Duodenal mucosa (tissue), 2 donors: ENCODE data around the gene IRF2BP1.
"Not testable (repeated sequence)": the region's sequence is repeated elsewhere in the genome, so short reads cannot be mapped to it uniquely, and the experiment has no call there.

Experiments
- H3K27ac ChIP-seq: one replicate; pipeline ENCODE4 v1.7.0; 2013; ENCODE audit warnings: low read depth, low read length
- H3K27me3 ChIP-seq, 2 donors: one replicate each; pipeline ENCODE4 v1.7.0; 2013; ENCODE audit warnings: low read length in 2 of 2, control low read depth in 1 of 2; ENCODE audit not compliant: insufficient read depth in 2 of 2, control insufficient read depth in 1 of 2
- H3K36me3 ChIP-seq, 2 donors: one replicate each; pipeline ENCODE4 v1.7.0; 2013; ENCODE audit warnings: low read length in 2 of 2, control low read depth in 1 of 2; ENCODE audit not compliant: insufficient read depth in 2 of 2, control insufficient read depth in 1 of 2
- H3K4me1 ChIP-seq, 2 donors: one replicate each; pipeline ENCODE4 v1.7.0; 2013; ENCODE audit warnings: low read length in 2 of 2, control low read depth in 1 of 2; ENCODE audit not compliant: insufficient read depth in 2 of 2, control insufficient read depth in 1 of 2
- H3K4me3 ChIP-seq, 2 donors: one replicate each; pipeline ENCODE4 v1.7.0; 2013; ENCODE audit warnings: low read length in 2 of 2, low read depth in 1 of 2
- H3K9ac ChIP-seq, 2 donors: one replicate each; pipeline ENCODE4 v1.7.0; 2013; ENCODE audit warnings: low read length in 2 of 2, low read depth in 1 of 2
- H3K9me3 ChIP-seq, 2 donors: one replicate each; pipeline ENCODE4 v1.7.0; 2013; ENCODE audit warnings: low read length in 2 of 2, control low read depth in 1 of 2; ENCODE audit not compliant: control insufficient read depth in 1 of 2

Gene IRF2BP1

DNA sequence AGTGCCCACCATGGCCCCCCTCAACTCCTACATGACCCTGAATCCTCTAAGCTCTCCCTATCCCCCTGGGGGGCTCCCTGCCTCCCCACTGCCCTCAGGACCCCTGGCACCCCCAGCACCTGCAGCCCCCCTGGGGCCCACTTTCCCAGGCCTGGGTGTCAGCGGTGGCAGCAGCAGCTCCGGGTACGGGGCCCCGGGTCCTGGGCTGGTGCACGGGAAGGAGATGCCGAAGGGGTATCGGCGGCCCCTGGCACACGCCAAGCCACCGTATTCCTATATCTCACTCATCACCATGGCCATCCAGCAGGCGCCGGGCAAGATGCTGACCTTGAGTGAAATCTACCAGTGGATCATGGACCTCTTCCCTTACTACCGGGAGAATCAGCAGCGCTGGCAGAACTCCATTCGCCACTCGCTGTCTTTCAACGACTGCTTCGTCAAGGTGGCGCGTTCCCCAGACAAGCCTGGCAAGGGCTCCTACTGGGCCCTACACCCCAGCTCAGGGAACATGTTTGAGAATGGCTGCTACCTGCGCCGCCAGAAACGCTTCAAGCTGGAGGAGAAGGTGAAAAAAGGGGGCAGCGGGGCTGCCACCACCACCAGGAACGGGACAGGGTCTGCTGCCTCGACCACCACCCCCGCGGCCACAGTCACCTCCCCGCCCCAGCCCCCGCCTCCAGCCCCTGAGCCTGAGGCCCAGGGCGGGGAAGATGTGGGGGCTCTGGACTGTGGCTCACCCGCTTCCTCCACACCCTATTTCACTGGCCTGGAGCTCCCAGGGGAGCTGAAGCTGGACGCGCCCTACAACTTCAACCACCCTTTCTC, 13.6 kb downstream of the IRF2BP1 start:
- H3K27me3 ChIP-seq: no peaks in the 10 kb centered on the region
- peaks cover 16 to 24% of the 10 kb centered on the region in 2 donors for H3K4me1 ChIP-seq
- no peak overlapping the region for H3K4me3 ChIP-seq
- no peak overlapping the region for H3K27ac ChIP-seq
- peaks cover 0 to 10% of the 10 kb centered on the region in 2 donors for H3K36me3 ChIP-seq
- H3K9ac ChIP-seq: no peak overlapping the region
- no peaks in the 10 kb centered on the region for H3K9me3 ChIP-seq

DNA sequence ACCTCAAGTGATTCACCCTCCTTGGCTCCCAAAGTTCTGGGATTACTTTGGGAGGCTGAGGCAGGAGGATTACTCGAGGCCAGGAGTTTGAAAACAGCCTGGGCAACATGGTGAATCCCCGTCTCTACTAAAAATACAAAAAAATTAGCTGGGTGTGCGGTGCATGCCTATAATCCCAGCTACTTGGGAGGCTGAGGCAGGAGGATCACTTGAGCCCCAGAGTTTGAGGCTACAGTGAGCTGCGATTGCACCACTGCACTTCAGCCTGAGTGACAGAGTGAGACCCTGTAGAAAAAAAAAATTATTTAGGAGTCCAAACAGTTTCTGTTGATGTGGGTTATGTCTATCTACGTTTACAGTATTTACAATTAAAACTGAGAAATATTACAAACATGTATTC, 15.1 kb downstream of the IRF2BP1 start:
- Histone ChIP-seq H3K36me3 (peaks cover 0 to 10% of the 10 kb centered on the region in 2 donors), H3K27me3 (no peaks in the 10 kb centered on the region), H3K27ac (no peak overlapping the region), H3K9me3 (no peaks in the 10 kb centered on the region), H3K4me1 (peaks cover 3 to 11% of the 10 kb centered on the region in 2 donors), H3K4me3 (no peak overlapping the region), H3K9ac (no peak overlapping the region)

DNA sequence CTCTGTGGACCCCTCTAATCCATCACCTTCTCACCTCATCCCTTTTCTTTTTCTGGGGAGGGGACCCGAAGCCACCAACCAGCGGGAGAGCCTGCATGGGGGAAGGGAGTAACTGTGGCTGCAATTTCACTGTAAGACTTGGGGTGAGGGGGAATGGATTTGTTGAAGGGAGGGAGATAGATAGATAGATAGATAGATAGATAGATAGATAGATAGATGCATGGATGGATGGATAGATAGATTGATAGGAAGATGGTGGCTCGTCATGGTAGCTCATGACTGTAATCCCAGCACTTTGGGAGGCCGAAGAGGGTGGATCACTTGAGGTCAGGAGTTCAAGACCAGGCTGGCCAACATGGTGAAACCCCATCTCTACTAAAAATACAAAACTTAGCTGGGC, 18.7 kb downstream of the IRF2BP1 start:
- H3K27me3 ChIP-seq, H3K9me3 ChIP-seq, H3K27ac ChIP-seq, H3K36me3 ChIP-seq: not testable (repeated sequence)
- Histone ChIP-seq H3K4me1 (peaks cover under 1 to 15% of the 10 kb centered on the region in 2 donors), H3K9ac (peak overlapping the region; percentile 63 to 71), H3K4me3 (peak overlapping the region; percentile 56 to 72)

DNA sequence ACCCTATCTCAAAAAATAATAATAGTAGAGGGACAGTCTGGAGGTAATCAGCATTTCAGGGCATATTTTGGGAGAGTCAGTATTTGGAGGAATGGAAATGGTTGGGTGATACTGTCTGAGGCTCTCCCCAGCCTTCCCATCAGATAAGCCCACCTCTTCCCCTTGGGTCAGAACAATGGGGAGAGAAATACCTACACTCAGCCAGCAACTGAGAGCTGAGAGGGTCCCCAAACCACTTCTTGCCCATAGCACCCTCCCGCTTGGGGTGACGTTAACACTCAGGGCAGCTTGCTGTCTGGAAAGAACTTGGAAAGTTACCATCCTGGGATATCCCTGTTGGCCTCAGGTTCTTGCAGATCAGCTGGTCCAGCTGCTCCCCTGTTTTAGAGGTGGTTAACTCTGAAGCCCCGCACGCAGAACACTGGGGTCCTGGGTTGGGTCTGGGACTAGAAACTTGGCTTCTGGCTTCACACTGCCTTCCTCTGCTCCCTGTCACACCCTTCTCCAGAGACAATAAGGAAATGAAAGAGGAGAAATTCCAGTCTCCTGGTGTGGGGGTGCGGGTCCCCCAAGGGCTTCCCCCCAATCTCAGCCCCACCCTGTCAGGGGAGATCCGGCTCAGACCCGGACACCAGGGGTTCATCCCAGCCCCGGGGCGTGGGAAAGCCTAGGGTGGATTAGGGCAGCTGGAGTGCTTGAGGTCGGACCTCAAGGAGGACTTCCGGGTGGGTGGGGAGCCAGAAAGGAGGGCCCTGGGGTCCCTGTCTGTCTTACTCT, 19.4 kb downstream of the IRF2BP1 start:
- Histone ChIP-seq H3K9me3 (no peaks in the 10 kb centered on the region), H3K9ac (peak overlapping the region; percentile 63 to 71), H3K4me1 (peaks cover 5 to 22% of the 10 kb centered on the region in 2 donors), H3K36me3 (no peaks in the 10 kb centered on the region), H3K27me3 (no peaks in the 10 kb centered on the region), H3K27ac (no peak overlapping the region), H3K4me3 (peak overlapping the region; percentile 56 to 72)

DNA sequence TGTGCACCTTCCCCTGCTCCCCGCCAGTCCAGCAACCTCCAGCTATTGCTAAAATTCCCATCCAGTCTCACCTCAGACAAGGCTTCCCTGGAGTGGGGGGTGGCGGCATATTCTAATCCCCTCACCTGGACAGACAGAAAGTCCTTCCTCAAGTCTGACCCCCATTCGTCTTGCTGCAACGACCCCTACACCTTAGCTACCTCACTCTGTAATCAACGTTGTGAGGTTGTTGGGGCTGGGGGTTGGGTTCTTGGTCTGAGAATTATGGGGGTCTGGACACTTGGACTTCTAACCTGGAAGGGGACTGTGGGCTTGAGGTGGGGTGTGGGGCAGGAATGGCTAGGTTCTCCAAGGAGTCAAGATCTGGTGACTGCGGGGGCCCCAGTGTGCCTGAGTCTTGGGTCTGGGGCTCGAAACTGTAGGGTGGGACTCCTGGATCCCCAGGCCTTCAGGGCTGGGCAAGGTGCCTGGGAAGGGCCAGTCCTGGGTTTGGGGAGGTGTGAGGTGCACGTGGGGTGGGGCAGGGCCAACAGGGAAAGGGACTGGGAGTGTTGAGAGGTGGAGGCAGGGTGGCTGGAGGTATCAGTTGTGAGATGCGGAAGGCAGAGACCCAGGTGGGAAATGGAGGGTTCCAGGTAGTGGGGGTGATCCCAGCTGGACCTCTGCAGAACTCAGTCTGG, 20.5 kb downstream of the IRF2BP1 start:
- Histone ChIP-seq H3K4me1 (peaks cover 5 to 25% of the 10 kb centered on the region in 2 donors), H3K4me3 (peak overlapping the region; percentile 72 to 74), H3K27me3 (no peaks in the 10 kb centered on the region), H3K9ac (peak overlapping the region; percentile 60 to 71), H3K9me3 (no peaks in the 10 kb centered on the region), H3K36me3 (no peaks in the 10 kb centered on the region), H3K27ac (no peak overlapping the region)

DNA sequence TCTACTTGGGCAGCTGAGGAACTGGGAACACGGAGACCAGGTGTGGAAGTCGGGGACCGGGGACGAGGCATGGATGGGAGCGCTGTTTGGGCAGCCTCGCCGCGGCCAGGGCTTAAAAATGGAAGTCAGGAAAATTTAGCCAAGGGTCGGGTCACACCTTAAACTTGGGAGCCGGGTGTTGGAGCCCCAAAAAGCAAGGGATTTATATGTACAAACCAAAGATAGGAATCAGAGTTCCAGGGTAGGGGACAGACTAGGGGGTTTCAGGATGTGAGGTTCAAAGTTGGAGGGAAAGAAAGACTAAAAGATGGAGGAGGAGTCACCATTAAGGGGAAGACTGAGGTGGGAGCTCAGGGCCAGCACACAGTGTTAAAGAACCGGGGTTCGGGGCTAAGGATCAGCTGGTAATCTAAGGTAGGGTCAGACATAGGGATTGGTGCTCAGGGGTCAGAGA, 21.3 kb downstream of the IRF2BP1 start:
- peaks cover 5 to 25% of the 10 kb centered on the region in 2 donors for H3K4me1 ChIP-seq
- peak overlapping the region; percentile 31 for H3K27ac ChIP-seq
- H3K9ac ChIP-seq: peak overlapping the region; percentile 54 to 71
- H3K9me3 ChIP-seq: no peaks in the 10 kb centered on the region
- H3K36me3 ChIP-seq: peaks cover 0 to 2% of the 10 kb centered on the region in 2 donors
- H3K27me3 ChIP-seq: no peaks in the 10 kb centered on the region
- H3K4me3 ChIP-seq: peak overlapping the region; percentile 72 to 74

DNA sequence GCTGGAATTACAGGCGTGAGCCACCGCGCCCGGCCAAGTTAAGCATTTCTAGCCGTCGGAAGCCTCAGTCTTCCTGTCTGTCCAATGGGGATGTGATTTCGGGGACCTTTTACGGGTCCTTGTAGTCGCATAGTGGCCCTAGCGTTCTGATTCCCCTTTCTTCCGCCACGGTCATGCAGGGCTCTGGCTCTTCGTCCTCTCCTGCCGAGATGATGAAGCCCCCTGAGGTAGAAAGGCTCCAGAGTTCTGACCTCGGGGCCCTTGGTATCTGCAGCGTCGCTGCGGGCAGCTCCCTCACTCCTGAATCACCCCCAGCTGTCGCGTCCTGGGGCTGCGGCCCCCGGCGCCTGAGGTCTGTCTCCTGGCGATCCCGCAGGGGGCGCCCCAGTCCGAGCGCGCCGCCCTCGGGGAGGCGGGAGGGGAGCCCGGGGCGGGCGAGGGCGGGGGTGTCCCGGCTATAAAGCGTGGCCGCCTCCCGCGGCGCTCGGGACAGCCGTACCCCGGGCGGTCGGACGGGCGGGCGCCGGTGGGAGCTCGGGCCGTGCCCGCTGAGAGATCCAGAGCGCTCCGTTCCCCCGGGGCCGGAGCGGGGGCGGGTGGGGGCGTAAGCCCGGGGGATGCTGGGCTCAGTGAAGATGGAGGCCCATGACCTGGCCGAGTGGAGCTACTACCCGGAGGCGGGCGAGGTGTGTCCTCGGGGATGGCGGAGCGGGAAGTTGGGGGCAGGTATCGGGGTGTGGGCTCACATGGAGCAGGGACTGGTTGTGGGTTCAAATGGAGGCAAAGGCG, 21.9 kb downstream of the IRF2BP1 start, which contains the start of gene FOXA3:
FOXA3 (plus strand) TSS at position 487 of the 789 bp plus-strand sequence; CDS start at position 618, 131 bp downstream.
- peak within 1 kb of the TSS; percentile 54 to 71 for H3K9ac ChIP-seq
- peak within 1 kb of the TSS; percentile 31 for H3K27ac ChIP-seq
- peaks cover 5 to 25% of the 10 kb centered on the region in 2 donors for H3K4me1 ChIP-seq

DNA sequence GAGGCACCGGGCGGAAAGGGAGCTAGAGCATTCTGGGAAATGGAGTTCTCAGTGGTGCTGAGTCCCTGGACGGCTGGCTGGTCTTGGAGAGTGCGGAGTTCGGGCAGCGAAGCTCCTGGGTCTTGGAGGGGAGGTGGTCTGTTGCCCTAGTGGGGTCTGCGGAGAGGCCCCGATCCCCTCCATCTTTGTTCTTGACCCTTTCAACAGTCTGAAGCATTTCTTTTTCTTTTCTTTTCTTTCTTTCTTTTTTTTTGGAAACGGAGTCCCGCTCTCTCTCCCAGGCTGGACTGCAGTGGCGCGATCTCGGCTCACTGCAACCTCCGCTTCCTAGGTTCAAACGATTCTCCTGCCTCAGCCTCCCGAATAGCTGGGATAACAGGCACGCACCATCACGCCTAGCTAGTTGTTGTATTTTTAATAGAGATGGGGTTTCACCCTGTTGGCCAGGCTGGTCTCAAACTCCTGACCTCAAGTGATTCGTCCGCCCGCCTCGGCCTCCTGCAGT, 22.6 kb downstream of the IRF2BP1 start:
- peak overlapping the region; percentile 51 to 74 for H3K4me3 ChIP-seq
- no peaks in the 10 kb centered on the region for H3K27me3 ChIP-seq
- peaks cover 5 to 25% of the 10 kb centered on the region in 2 donors for H3K4me1 ChIP-seq
- no peak overlapping the region for H3K27ac ChIP-seq
- H3K9me3 ChIP-seq: no peaks in the 10 kb centered on the region
- H3K9ac ChIP-seq: peak overlapping the region in 1 of 2 donors; percentile 54
- peaks cover 0 to 11% of the 10 kb centered on the region in 2 donors for H3K36me3 ChIP-seq

More for the DNA sequence above, 21.9 kb downstream of the IRF2BP1 start, which contains the start of gene FOXA3:
- peaks cover 0 to 8% of the 10 kb centered on the region in 2 donors for H3K36me3 ChIP-seq
- no peaks in the 10 kb centered on the region for H3K9me3 ChIP-seq
- H3K4me3 ChIP-seq: peak within 1 kb of the TSS; percentile 72 to 74
- H3K27me3 ChIP-seq: no peaks in the 10 kb centered on the region
